Measurements from ENCODE around the gene PHRF1.

The PHRF1 gene

DNA sequence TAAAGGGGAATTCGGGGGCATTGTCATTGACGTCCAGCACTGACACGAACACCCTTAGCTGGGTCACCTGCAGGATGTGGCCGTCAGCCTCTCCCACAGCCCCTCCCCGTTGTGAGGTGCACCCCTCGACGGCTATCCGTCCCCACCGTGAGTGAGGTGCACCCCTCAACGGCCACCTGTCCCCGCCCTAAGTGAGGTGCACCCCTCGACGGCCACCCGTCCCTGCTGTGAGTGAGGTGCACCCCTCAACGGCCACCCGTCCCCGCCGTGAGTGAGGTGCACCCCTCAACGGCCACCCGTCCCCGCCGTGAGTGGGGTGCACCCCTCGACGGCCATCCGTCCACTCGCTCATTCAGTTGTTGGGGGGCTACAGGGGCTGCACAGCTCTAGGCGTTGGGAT is 45.6 kb downstream of the PHRF1 start:
- TF ChIP-seq GATA3 (IDR thresholded peaks at IDR 0.05; ENCODE audit: low read depth, low read length) (no peak), GATA2 (IDR thresholded peaks at IDR 0.05; ENCODE audit: low read depth, low read length) (no peak)

DNA sequence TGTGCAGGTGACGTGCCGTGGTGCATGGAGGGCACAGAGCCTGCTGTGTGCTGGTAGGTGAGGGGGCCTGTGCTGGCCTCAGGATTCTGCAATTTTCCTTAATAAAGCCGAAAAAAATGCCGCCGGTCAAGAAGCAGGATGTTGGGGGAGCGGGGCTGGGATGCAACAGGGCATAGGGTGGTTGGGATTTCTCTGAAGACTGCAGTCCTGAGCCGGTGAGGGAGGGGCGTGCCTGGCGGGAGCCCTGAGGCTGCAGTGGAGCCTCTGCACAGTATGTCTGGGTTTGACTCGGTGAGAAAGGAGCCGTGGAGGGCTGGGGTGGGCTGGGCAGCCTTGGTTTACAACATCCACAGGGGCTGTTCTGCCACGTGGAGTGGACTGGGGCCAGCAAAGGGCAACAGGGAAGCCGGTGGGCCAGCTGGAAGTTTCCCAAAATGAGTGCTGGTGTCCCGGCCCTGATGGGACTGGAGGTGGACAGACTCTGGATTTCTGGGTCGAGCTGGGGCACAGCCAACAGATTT is 47.1 kb downstream of the PHRF1 start:
- no peak for TF ChIP-seq GATA3 (IDR thresholded peaks at IDR 0.05; ENCODE audit: low read depth, low read length)
- no peak for TF ChIP-seq GATA2 (IDR thresholded peaks at IDR 0.05; ENCODE audit: low read depth, low read length)

DNA sequence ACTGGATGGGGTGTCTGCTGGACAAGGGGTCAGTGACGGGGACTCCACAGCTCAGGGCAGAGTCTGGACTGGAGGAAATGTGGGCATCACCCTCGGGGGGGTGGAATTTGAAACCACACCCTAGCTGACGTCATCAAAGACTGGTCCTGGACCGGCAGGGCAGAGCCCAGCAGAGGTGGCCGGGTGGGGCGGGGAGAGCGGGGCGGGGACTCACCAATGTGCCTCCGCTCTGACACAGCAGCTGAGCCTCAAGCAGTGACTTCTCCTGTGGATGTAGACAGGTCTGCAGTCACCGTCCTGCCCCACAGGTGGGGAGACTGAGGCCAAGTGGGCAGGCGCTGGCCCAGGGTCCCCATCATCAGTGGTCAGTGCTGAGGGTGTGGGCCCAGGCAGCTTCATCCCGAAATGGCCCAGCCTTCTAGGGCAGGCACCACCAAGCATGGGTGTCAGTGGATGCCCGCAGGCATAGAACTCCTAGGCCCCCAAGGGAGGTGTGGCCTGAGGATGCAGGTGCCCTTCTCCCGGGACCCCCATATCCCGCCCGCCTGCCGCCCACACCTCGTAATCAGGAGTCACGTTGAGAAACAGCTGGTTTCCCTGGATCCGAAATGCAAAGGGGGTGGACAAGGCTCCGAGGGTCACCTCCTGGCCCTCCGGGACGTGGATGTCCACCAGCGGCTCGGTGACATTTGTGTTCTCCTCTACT is 47.9 kb downstream of the PHRF1 start:
- no peak for TF ChIP-seq GATA2 (IDR thresholded peaks at IDR 0.05; ENCODE audit: low read depth, low read length)
- no peak for TF ChIP-seq GATA3 (IDR thresholded peaks at IDR 0.05; ENCODE audit: low read depth, low read length)

DNA sequence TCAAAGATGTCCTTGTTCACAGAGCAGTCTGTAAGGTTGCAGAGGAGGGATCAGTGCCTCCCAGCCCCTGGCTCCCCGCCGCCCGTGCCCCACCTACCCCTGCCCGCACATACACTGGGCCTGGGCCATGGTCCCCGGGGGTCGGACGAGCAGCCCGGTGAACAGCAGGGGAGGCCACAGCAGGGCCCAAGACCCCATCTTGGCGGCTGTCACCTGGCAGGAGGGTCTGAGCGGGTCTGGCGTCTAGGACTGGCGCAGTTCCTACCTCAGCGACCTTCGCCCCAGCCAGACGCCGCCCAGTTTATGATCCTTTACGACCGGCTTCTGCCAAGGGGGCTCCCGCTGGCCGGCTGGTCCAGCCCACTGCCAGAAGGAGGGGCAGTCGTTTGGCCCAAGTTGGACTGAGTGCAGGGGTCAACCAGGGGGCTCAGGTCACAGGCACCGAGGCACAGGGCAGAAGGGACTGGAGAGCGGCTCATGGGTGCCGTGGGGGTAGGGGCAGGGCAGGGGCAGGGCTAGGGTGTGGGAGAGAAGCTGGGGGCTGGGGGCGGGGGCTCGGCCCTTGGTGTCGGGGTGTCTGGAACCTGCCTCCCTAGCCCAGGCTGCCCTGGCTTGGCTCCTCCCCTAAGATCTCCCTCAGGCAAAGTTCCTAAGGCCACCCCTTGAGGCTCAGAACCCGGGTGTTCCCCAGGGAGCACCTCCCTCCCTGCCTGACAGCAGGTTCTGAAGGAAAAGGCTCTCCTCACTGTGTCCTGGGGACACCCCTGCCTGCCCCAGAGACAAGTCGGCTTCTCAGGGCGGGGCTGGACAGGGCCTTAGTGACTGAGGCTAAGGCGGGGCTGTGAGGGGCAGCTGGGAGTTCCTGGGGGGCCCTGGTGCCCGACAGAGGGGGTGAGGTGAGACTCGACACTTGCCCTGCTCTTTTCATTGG is 48.7 kb downstream of the PHRF1 start, which contains the start of gene CDHR5:
Gene CDHR5, minus strand, starts transcription at position 251 of the 931 bp plus-strand sequence. Its CDS starts 53 bp downstream, at position 198.
- TF ChIP-seq GATA3 (IDR thresholded peaks at IDR 0.05; ENCODE audit: low read depth, low read length) (no peak), GATA2 (IDR thresholded peaks at IDR 0.05; ENCODE audit: low read depth, low read length) (no peak)

DNA sequence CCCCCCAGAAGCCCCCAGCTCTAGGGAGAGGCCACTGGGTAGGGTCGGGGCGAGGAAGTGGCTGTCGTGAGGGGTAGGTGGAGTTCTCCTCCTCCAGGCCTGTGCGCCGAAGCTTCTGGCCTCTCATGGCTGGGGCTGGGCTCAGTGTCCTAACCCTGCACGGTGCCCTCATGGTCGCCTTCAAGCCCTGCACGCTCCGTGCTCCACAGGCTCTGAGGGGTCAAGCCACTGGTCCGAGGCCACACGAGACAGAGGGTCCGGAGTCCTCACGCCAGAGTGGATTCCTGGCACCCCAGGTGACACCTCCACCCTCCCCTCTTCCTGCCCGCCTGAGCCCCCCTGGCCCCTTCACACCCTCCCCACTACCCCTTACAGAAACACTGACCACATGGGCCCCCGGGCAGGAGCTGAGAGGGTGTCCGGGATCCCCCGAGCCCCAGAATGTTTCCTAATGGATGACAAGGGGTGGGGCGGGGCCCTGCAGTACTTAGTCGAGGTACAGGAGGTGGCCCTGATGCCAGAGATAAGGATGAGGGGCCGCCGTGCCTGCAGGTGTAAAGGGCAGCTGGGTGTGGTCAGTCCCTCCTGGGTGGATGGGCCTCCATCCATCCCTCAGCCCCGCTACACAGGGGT is 49.5 kb downstream of the PHRF1 start:
- TF ChIP-seq GATA3 (IDR thresholded peaks at IDR 0.05; ENCODE audit: low read depth, low read length), result no peak

DNA sequence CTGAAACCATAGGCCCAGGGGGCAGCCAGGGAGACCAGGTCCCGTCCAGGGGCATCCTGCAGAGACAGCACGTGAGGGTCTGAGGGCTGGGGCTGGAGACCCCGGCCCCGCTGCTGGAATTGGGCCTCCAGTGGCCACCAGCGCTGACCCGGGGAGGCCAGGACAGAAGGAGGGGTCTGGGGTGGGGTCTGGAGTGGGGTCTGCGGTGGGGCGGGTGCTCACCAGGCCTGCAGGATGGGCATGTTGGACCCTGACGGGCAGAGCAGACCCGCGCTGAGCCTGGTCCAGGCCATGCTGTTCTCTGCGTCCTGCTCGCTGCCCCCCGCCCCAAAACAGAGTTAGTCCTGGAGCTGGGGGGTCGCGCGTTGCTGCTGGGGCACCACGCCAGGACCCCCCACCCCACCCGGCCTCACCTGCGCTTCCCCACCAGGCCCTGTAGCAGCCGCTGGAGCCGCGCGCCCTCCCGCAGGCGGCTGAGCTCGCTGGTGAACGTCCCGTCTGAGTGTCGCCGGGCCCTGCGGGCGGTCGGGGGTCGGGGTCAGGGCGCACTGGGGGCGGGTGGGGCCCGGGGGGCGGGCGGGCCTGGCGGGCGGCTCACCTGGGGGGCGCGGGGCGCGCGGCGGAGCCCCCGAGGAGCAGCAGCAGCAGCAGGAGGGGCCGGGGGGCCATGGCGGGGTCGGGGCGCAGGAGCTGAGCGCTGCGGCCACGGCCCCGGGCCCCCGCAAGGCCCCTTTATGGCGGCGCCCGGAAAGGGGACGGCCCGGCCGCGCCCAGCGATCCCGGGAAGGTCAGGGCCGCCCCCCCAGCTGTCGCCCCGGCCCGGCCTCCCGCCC is 50.4 kb downstream of the PHRF1 start, which contains the start of gene SCT:
Gene SCT, minus strand, starts transcription at position 707 of the 833 bp plus-strand sequence. Its CDS starts 38 bp downstream, at position 669.
- no peak for TF ChIP-seq GATA3 (IDR thresholded peaks at IDR 0.05; ENCODE audit: low read depth, low read length)
- no peak for TF ChIP-seq GATA2 (IDR thresholded peaks at IDR 0.05; ENCODE audit: low read depth, low read length)

DNA sequence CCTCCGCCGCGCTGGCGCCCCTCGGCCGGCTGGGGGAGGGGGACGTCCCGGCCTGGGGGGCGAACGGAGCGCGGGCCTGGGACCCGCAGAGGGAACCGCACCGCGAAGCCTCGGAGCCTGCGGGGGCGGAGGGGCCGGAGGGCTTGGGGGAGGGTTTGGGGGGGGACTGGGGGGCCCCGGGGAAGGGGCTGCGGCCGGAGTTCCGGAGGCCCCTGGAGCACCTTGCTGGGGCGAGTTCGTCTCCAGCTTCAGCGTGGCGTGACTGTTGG is 51.0 kb downstream of the PHRF1 start:
- TF ChIP-seq GATA2 (IDR thresholded peaks at IDR 0.05; ENCODE audit: low read depth, low read length) (no peak), GATA3 (IDR thresholded peaks at IDR 0.05; ENCODE audit: low read depth, low read length) (no peak)

DNA sequence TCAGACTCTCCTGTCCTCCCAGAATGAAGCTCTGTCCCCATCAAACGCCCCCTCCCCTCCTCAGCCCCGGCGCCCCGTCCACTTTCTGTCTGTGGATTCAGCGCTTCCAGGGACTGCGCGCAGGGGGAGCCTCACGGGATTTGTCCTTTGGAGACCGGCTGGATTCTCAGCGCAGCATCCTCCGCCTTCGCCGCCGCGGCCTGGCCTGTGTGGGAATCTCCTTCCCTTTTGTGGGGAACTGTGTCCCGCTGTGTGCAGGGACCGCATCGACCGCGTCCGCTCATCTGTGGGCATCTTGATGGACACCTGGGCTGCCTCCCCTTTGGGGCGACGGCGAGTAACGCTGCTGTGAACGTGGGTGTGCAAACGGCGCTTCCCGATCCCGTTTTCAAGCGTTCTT is 51.8 kb downstream of the PHRF1 start:
- TF ChIP-seq GATA3 (IDR thresholded peaks at IDR 0.05; ENCODE audit: low read depth, low read length) (no peak), GATA2 (IDR thresholded peaks at IDR 0.05; ENCODE audit: low read depth, low read length) (no peak)

DNA sequence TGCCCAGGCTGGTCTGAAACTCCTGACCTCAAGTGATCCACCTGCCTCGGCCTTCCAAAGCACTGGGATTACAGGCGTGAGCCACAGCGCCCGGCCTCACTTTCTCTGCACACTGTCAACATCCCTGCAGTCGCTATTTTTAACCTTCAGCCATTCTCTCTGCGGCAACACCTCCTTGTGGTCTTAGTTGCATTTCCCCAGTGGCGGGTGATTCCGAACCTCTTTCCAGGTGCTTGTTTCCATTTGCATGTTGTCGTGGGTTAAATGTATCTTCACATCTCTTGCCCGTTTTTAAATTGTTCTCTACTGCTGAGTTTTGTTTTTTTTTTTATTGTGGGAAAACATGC is 52.9 kb downstream of the PHRF1 start:
- no peak for TF ChIP-seq GATA3 (IDR thresholded peaks at IDR 0.05; ENCODE audit: low read depth, low read length)

DNA sequence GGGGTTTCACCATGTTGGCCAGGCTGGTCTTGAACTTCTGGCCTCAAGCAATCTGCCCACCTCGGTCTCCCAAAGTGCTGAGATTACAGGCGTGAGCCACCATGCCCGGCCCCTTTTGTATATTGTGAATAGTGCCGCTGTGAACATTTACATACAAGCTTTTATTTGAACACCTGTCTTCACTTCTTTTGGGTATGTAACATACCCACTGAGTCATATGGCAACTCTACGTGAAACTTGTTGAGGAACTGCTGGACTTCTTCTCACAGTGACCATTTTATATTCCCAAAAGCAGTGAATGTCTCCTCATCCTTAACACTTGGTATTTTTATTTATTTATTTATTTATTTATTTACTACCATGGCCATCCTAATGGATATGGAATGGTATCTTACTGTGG is 54.6 kb downstream of the PHRF1 start:
- no peak for TF ChIP-seq GATA3 (IDR thresholded peaks at IDR 0.05; ENCODE audit: low read depth, low read length)
- no peak for TF ChIP-seq GATA2 (IDR thresholded peaks at IDR 0.05; ENCODE audit: low read depth, low read length)

DNA sequence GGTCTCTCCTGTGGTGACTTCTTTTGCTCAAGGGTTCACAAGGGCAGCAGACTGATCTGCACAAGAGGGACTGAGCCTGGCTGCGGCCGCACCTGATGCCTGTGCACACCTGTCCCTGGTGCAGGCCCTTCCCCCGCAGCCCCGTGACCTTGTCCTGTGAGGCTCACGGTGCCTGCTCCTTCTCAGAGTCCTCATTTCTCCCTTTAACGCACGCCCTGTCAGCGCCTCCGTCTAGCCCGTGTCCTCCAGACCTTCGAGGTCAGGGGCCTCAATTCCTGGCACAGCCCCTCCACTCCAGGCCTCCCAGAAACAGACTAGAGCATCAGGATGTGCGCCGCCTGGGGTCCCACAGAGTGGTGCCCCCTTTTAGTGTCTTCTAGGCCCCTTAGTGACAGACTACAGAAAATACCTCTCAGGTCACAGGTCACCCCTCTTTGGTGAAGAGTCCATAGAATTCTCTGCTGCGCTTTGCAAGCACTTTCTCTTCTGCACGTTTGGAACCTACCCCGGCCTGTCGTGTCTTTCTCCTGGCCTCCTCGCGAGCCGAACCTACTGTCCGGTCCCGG is 59.8 kb downstream of the PHRF1 start:
- TF ChIP-seq GATA3 (IDR thresholded peaks at IDR 0.05; ENCODE audit: low read depth, low read length) (no peak), GATA2 (IDR thresholded peaks at IDR 0.05; ENCODE audit: low read depth, low read length) (no peak)

DNA sequence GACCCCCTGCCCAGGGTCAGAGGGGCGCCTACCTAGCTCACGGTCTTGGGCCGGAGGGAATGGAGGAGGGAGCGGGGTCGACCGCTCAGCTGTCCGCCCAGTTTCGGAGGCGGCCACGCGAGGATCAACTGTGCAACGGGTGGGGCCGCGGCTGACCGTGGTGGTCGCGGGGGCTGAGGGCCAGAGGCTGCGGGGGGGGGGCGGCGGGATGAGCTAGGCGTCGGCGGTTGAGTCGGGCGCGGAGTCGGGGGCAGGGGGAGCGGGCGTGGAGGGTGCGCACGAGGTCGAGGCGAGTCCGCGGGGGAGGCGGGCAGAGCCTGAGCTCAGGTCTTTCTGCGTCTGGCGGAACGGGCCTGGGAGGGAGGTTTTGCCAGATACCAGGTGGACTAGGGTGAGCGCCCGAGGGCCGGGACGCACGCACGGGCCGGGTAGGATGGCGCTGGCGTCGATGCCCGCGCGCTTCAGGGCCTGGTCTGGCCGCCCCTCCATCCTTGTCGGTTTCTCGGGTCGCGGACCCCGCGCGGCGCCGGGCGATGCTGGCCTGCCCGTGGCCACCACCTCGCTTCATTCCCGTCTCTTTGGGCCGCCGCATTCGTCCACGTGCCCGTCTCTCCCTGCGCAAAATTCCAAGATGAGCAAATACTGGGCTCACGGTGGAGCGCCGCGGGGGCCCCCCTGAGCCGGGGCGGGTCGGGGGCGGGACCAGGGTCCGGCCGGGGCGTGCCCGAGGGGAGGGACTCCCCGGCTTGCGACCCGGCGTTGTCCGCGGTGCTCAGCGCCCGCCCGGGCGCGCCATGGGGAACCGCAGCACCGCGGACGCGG is 60.5 kb downstream of the PHRF1 start, which contains the start of gene DRD4:
Gene DRD4, plus strand, starts transcription at position 759 of the 822 bp plus-strand sequence. Its CDS starts 36 bp downstream, at position 795.
- TF ChIP-seq GATA2 (IDR thresholded peaks at IDR 0.05; ENCODE audit: low read depth, low read length) (no peak), GATA3 (IDR thresholded peaks at IDR 0.05; ENCODE audit: low read depth, low read length) (no peak)

DNA sequence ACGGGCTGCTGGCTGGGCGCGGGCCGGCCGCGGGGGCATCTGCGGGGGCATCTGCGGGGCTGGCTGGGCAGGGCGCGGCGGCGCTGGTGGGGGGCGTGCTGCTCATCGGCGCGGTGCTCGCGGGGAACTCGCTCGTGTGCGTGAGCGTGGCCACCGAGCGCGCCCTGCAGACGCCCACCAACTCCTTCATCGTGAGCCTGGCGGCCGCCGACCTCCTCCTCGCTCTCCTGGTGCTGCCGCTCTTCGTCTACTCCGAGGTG is 61.0 kb downstream of the PHRF1 start:
- TF ChIP-seq GATA3 (IDR thresholded peaks at IDR 0.05; ENCODE audit: low read depth, low read length), result no peak
- TF ChIP-seq GATA2 (IDR thresholded peaks at IDR 0.05; ENCODE audit: low read depth, low read length), result no peak
